Stimulated activated CD8-positive, alpha-beta memory T cell treated with anti-CD3 and anti-CD28 coated beads, Interleukin-7, amount 100 ng/mL, for 48 hours (primary cell): ENCODE results near the gene USP35.

Source experiments
- DNase-seq, 2 donors: peaks; one replicate each; pipeline ENCODE4 v3.0.0-alpha.2; 2020; ENCODE audit warnings: low read depth in 1 of 2; ENCODE audit errors: extremely low read depth in 1 of 2

Gene USP35

GRCh38 chr11:78259777-78260487 lies 71.2 kb downstream of the USP35 start:
- DNase-seq, result no peak

- DNase-seq, result no peak
These were observed 72.6 kb downstream of the USP35 start for GRCh38 chr11:78261367-78261766.

- DNase-seq, result no peak
These were observed 73.1 kb downstream of the USP35 start for GRCh38 chr11:78261828-78262227.

- DNase-seq, result no peak
These were observed 73.5 kb downstream of the USP35 start for GRCh38 chr11:78262238-78262637.

GRCh38 chr11:78262691-78263090 lies 74.0 kb downstream of the USP35 start:
- no peak for DNase-seq
